Activated CD4-positive, alpha-beta memory T cell treated with anti-CD3 and anti-CD28 coated beads, Interleukin-2, amount 10 ng/mL, durations not matched to agents 7 days and 5 days (primary cell): Measurements from ENCODE around the gene EIF4G3. TPM values are rescaled to one million over a fixed set of nuclear protein-coding genes. Genes with fewer than 3 reads are reported as not detected.

ENCODE experiments used
- CTCF ChIA-PET: fragments of 350-600 bp; sonication (Branson Sonifier 250); formaldehyde crosslinking; loops from one replicate; lab custom pipeline; 2021; ENCODE audit warnings: antibody characterized with exemption, inconsistent platforms; lab: Charles Lee
- POLR2A ChIA-PET: fragments of 350-600 bp; sonication (Branson Sonifier 250); formaldehyde crosslinking; loops from one replicate; lab custom pipeline; 2021; ENCODE audit warnings: antibody characterized with exemption; lab: Charles Lee
- DNase-seq: peaks from one replicate; pipeline ENCODE4 v3.0.0-alpha.2; 2020
- H3K27ac Mint-ChIP-seq: one replicate; pipeline ENCODE4 v1.8.0; 2021; ENCODE audit warnings: mild to moderate bottlenecking, mixed read lengths
- H3K27me3 Mint-ChIP-seq: one replicate; pipeline ENCODE4 v1.8.0; 2021; ENCODE audit warnings: mixed read lengths
- H3K36me3 Mint-ChIP-seq: one replicate; pipeline ENCODE4 v1.8.0; 2021; ENCODE audit warnings: low read depth, mixed read lengths
- H3K4me1 Mint-ChIP-seq: one replicate; pipeline ENCODE4 v1.8.0; 2021; ENCODE audit warnings: mixed read lengths
- H3K4me3 Mint-ChIP-seq: one replicate; pipeline ENCODE4 v1.8.0; 2021; ENCODE audit warnings: mild to moderate bottlenecking, mixed read lengths
- H3K9me3 Mint-ChIP-seq: one replicate; pipeline ENCODE4 v1.8.0; 2021; ENCODE audit warnings: mixed read lengths
- total RNA-seq, 2 experiments: library from RNA; stranded (reverse); gene quantifications; one replicate each; pipeline ENCODE4 v1.2.3, GENCODE V29; 2021

Gene EIF4G3
- total RNA-seq, 2 experiments from 2014 or later: 48.1 to 49.2 TPM

- Mint-ChIP-seq H3K4me1 (no peaks in the 10 kb centered on the region), H3K27me3 (no peaks in the 10 kb centered on the region), H3K4me3 (no peak overlapping the region), H3K36me3 (peaks cover 2% of the 10 kb centered on the region), H3K9me3 (no peaks in the 10 kb centered on the region), H3K27ac (no peak overlapping the region)
- ChIA-PET CTCF (no interaction called here), POLR2A (no interaction called here)
- no peak for DNase-seq
Observed at GRCh38 chr1:20887246-20887645, 289.5 kb downstream of the EIF4G3 start.

GRCh38 chr1:20885121-20885520 lies 291.6 kb downstream of the EIF4G3 start:
- peaks cover 2% of the 10 kb centered on the region for H3K36me3 Mint-ChIP-seq
- H3K27ac Mint-ChIP-seq: no peak overlapping the region
- no peak overlapping the region for H3K4me3 Mint-ChIP-seq
- POLR2A ChIA-PET: no interaction called here
- no peak for DNase-seq
- no peaks in the 10 kb centered on the region for H3K27me3 Mint-ChIP-seq
- H3K4me1 Mint-ChIP-seq: no peaks in the 10 kb centered on the region
- H3K9me3 Mint-ChIP-seq: no peaks in the 10 kb centered on the region
- CTCF ChIA-PET: no interaction called here

GRCh38 chr1:20884513-20884912 lies 292.2 kb downstream of the EIF4G3 start:
- Mint-ChIP-seq H3K27me3 (no peaks in the 10 kb centered on the region), H3K27ac (no peak overlapping the region), H3K9me3 (no peaks in the 10 kb centered on the region), H3K4me1 (no peaks in the 10 kb centered on the region), H3K36me3 (peaks cover 2% of the 10 kb centered on the region), H3K4me3 (no peak overlapping the region)
- CTCF ChIA-PET: no interaction called here
- POLR2A ChIA-PET: no interaction called here
- no peak for DNase-seq

- peaks cover 2% of the 10 kb centered on the region for H3K36me3 Mint-ChIP-seq
- CTCF ChIA-PET: no interaction called here
- H3K27ac Mint-ChIP-seq: no peak overlapping the region
Observed at GRCh38 chr1:20883766-20884165, 292.9 kb downstream of the EIF4G3 start.

GRCh38 chr1:20882837-20883236 lies 293.9 kb downstream of the EIF4G3 start:
- H3K4me1 Mint-ChIP-seq: no peaks in the 10 kb centered on the region
- no peaks in the 10 kb centered on the region for H3K27me3 Mint-ChIP-seq
- H3K36me3 Mint-ChIP-seq: peaks cover 7% of the 10 kb centered on the region
- H3K4me3 Mint-ChIP-seq: no peak overlapping the region
- no peaks in the 10 kb centered on the region for H3K9me3 Mint-ChIP-seq
- DNase-seq: no peak
- no peak overlapping the region for H3K27ac Mint-ChIP-seq
- CTCF ChIA-PET: no interaction called here
- POLR2A ChIA-PET: no interaction called here

More at GRCh38 chr1:20883766-20884165, 292.9 kb downstream of the EIF4G3 start:
- Mint-ChIP-seq H3K27me3 (no peaks in the 10 kb centered on the region), H3K4me1 (no peaks in the 10 kb centered on the region), H3K9me3 (no peaks in the 10 kb centered on the region), H3K4me3 (no peak overlapping the region)
- DNase-seq: no peak
- POLR2A ChIA-PET: interaction anchor here (0.7 kb wide), 1 partner anchor 176 kb away, joined by 3 read pairs; no protein-coding TSS in a partner anchor

- Mint-ChIP-seq H3K27ac (no peak overlapping the region), H3K4me3 (no peak overlapping the region), H3K27me3 (no peaks in the 10 kb centered on the region), H3K9me3 (no peaks in the 10 kb centered on the region), H3K4me1 (peaks cover 6% of the 10 kb centered on the region), H3K36me3 (peaks cover 27% of the 10 kb centered on the region)
- no peak for DNase-seq
- POLR2A ChIA-PET: no interaction called here
- CTCF ChIA-PET: no interaction called here
Observed at GRCh38 chr1:20878799-20879198, 297.9 kb downstream of the EIF4G3 start.

- Mint-ChIP-seq H3K36me3 (peaks cover 28% of the 10 kb centered on the region), H3K4me1 (peaks cover 22% of the 10 kb centered on the region), H3K27ac (no peak overlapping the region), H3K4me3 (no peak overlapping the region), H3K27me3 (no peaks in the 10 kb centered on the region), H3K9me3 (no peaks in the 10 kb centered on the region)
- DNase-seq: no peak
- ChIA-PET CTCF (interaction anchor here (0.6 kb wide), 1 partner anchor 81 kb away, joined by 3 read pairs; no protein-coding TSS in a partner anchor), POLR2A (no interaction called here)
Observed at GRCh38 chr1:20875198-20875973, 301.3 kb downstream of the EIF4G3 start.

- Mint-ChIP-seq H3K4me1 (peaks cover 22% of the 10 kb centered on the region), H3K36me3 (peaks cover 30% of the 10 kb centered on the region), H3K4me3 (no peak overlapping the region), H3K27me3 (no peaks in the 10 kb centered on the region), H3K9me3 (no peaks in the 10 kb centered on the region), H3K27ac (no peak overlapping the region)
- DNase-seq: no peak
- POLR2A ChIA-PET: no interaction called here
- CTCF ChIA-PET: no interaction called here
Observed at GRCh38 chr1:20873311-20873710, 303.4 kb downstream of the EIF4G3 start.

- CTCF ChIA-PET: interaction anchor here (1.5 kb wide), 2 partner anchors 175 to 323 kb away, joined by 4 to 5 read pairs; no protein-coding TSS in a partner anchor
- H3K27me3 Mint-ChIP-seq: no peaks in the 10 kb centered on the region
- H3K9me3 Mint-ChIP-seq: no peaks in the 10 kb centered on the region
- no peak overlapping the region for H3K27ac Mint-ChIP-seq
- H3K4me1 Mint-ChIP-seq: peaks cover 22% of the 10 kb centered on the region
- POLR2A ChIA-PET: no interaction called here
- no peak overlapping the region for H3K4me3 Mint-ChIP-seq
- DNase-seq: no peak
- H3K36me3 Mint-ChIP-seq: peaks cover 21% of the 10 kb centered on the region
Observed at GRCh38 chr1:20871419-20871818, 305.3 kb downstream of the EIF4G3 start.

GRCh38 chr1:20870718-20871117 lies 306.0 kb downstream of the EIF4G3 start:
- Mint-ChIP-seq H3K27ac (no peak overlapping the region), H3K27me3 (no peaks in the 10 kb centered on the region), H3K36me3 (peaks cover 20% of the 10 kb centered on the region), H3K4me3 (no peak overlapping the region), H3K9me3 (no peaks in the 10 kb centered on the region), H3K4me1 (peaks cover 22% of the 10 kb centered on the region)
- DNase-seq: no peak
- CTCF ChIA-PET: no interaction called here
- POLR2A ChIA-PET: no interaction called here

GRCh38 chr1:20868263-20868662 lies 308.4 kb downstream of the EIF4G3 start:
- CTCF ChIA-PET: no interaction called here
- Mint-ChIP-seq H3K27ac (no peak overlapping the region), H3K9me3 (no peaks in the 10 kb centered on the region), H3K27me3 (no peaks in the 10 kb centered on the region), H3K4me1 (peaks cover 15% of the 10 kb centered on the region), H3K36me3 (peaks cover 13% of the 10 kb centered on the region), H3K4me3 (no peak overlapping the region)
- POLR2A ChIA-PET: no interaction called here
- DNase-seq: no peak

GRCh38 chr1:20867847-20868246 lies 308.9 kb downstream of the EIF4G3 start:
- POLR2A ChIA-PET: no interaction called here
- CTCF ChIA-PET: interaction anchor here (0.9 to 1.0 kb wide), 2 partner anchors 171 to 328 kb away, joined by 3 read pairs; no protein-coding TSS in a partner anchor
- peaks cover 11% of the 10 kb centered on the region for H3K4me1 Mint-ChIP-seq
- H3K27me3 Mint-ChIP-seq: no peaks in the 10 kb centered on the region
- H3K9me3 Mint-ChIP-seq: no peaks in the 10 kb centered on the region
- H3K27ac Mint-ChIP-seq: no peak overlapping the region
- no peak for DNase-seq
- no peak overlapping the region for H3K4me3 Mint-ChIP-seq
- H3K36me3 Mint-ChIP-seq: peaks cover 13% of the 10 kb centered on the region

GRCh38 chr1:20867062-20867461 lies 309.6 kb downstream of the EIF4G3 start:
- ChIA-PET POLR2A (no interaction called here), CTCF (interaction anchor here (0.9 to 1.0 kb wide), 2 partner anchors 170 to 329 kb away, joined by 3 read pairs; no protein-coding TSS in a partner anchor)
- DNase-seq: no peak
- Mint-ChIP-seq H3K4me3 (no peak overlapping the region), H3K27ac (no peak overlapping the region), H3K9me3 (no peaks in the 10 kb centered on the region), H3K27me3 (no peaks in the 10 kb centered on the region), H3K4me1 (peaks cover 9% of the 10 kb centered on the region), H3K36me3 (peaks cover 14% of the 10 kb centered on the region)

- CTCF ChIA-PET: no interaction called here
- POLR2A ChIA-PET: no interaction called here
- H3K36me3 Mint-ChIP-seq: peaks cover 25% of the 10 kb centered on the region
- DNase-seq: no peak
- no peaks in the 10 kb centered on the region for H3K9me3 Mint-ChIP-seq
- H3K27me3 Mint-ChIP-seq: no peaks in the 10 kb centered on the region
- no peak overlapping the region for H3K27ac Mint-ChIP-seq
- H3K4me3 Mint-ChIP-seq: no peak overlapping the region
- H3K4me1 Mint-ChIP-seq: no peaks in the 10 kb centered on the region
Observed at GRCh38 chr1:20865001-20865400, 311.7 kb downstream of the EIF4G3 start.
